Right atrium auricular region (tissue), 2 donors: ENCODE measurements around the gene DMXL1. TPM values are rescaled to one million over a fixed set of nuclear protein-coding genes. Genes with fewer than 3 reads are reported as not detected.

ENCODE experiments used
- DNase-seq: peaks from one replicate; pipeline ENCODE4 v3.0.0-alpha.2; 2019; ENCODE audit warnings: low spot score
- H3K27ac ChIP-seq, 2 donors: fragments of 200-600 bp; sonication (generic); 1 replicate in 1 of 2; 2 replicates in 1 of 2; pipeline ENCODE4 v1.5.1; 2016 to 2019
- H3K27me3 ChIP-seq, 2 donors: fragments of 200-600 bp; sonication (generic); one replicate each; pipeline versions ENCODE4 v1.5.1 to v1.6.0; 2017 to 2019
- H3K36me3 ChIP-seq: fragments of 200-600 bp; sonication (generic); one replicate; pipeline ENCODE4 v1.5.1; 2016
- H3K4me1 ChIP-seq, 2 donors: fragments of 200-600 bp; sonication (generic); one replicate each; pipeline versions ENCODE4 v1.5.1 to v1.6.0; 2017 to 2019
- H3K4me3 ChIP-seq, 2 donors: fragments of 200-600 bp; sonication (generic); 1 replicate in 1 of 2; 2 replicates in 1 of 2; pipeline ENCODE4 v1.5.1; 2017 to 2019; ENCODE audit warnings: mild to moderate bottlenecking in 1 of 2, moderate library complexity in 1 of 2
- H3K9me3 ChIP-seq, 2 donors: fragments of 200-600 bp; sonication (generic); one replicate each; pipeline ENCODE4 v1.5.1; 2019
- total RNA-seq, 2 donors: library from RNA; depleted of rRNA; stranded (reverse); fragments of >200 nt; gene quantifications; one replicate each; pipeline ENCODE4 v1.1.0, GENCODE V29; 2016
- TF ChIP-seq, protein P1 (sequence below), 2 donors: fragments of 200-600 bp; sonication (generic); IDR thresholded peaks; one replicate each; pipeline ENCODE4 v1.5.1; 2019; ENCODE audit warnings: antibody characterized with exemption in 2 of 2

The DMXL1 gene
- total RNA-seq, 2 donors from 2014 or later, result 29.4 to 40.5 TPM

DNA sequence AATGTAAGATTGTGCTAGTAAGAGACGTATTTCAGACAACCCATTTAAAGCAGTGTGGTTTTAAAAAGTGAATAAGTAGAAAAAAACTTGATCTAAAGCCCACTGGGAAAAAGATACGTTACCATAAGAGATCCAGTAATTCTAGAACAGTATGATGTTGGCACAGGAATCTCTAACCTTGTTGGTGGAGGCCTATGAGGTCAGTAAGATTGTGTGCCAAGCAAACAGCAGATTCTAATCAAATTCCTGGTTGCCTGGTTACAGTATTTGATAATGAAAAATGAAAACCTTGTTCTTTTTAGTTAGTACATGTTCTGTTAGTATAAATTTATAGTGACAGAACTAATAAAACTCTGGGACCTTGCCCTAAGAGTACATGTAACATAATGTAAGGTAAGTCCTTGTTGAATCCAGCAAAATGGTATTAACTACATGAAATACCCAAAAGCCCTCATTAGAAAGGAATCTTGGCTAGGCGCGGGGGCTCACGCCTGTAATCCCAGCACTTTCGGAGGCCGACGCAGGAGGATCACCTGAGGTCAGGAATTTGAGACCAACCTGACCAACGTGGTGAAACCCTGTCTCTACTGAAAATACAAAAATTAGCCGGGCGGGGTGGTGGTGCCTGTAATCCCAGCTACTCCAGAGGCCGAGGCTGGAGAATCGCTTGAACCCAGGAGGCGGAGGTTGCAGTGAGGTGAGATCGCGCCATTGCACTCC is 33.2 kb upstream of the DMXL1 start:
- no peak overlapping the region for H3K4me3 ChIP-seq
- TF ChIP-seq, protein P1, sequence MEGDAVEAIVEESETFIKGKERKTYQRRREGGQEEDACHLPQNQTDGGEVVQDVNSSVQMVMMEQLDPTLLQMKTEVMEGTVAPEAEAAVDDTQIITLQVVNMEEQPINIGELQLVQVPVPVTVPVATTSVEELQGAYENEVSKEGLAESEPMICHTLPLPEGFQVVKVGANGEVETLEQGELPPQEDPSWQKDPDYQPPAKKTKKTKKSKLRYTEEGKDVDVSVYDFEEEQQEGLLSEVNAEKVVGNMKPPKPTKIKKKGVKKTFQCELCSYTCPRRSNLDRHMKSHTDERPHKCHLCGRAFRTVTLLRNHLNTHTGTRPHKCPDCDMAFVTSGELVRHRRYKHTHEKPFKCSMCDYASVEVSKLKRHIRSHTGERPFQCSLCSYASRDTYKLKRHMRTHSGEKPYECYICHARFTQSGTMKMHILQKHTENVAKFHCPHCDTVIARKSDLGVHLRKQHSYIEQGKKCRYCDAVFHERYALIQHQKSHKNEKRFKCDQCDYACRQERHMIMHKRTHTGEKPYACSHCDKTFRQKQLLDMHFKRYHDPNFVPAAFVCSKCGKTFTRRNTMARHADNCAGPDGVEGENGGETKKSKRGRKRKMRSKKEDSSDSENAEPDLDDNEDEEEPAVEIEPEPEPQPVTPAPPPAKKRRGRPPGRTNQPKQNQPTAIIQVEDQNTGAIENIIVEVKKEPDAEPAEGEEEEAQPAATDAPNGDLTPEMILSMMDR (IDR thresholded peaks at IDR 0.05), result no peak
- H3K27me3 ChIP-seq, result no peaks in the 10 kb centered on the region
- no peak overlapping the region for H3K27ac ChIP-seq
- H3K36me3 ChIP-seq, result no peaks in the 10 kb centered on the region
- H3K4me1 ChIP-seq, result no peaks in the 10 kb centered on the region
- DNase-seq, result no peak
- no peaks in the 10 kb centered on the region for H3K9me3 ChIP-seq

DNA sequence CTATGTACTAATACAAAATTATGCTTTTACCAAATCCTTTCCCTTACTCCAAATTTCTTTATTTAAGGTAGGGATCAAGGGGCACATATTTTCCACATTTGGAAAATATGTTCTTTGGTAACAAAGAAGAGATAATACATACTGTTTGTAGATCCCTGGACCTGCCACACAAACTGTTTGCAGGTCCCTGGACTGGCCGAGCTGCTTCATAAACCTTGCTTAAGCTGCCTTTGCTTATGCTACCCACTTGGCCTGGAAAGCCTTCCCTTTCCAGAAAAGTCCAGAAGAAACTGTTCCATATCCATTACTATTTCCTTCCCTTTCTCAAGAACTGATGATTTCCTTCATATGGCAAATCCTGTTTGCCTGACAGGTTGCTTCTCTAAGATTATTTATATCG is 22.6 kb upstream of the DMXL1 start:
- Histone ChIP-seq H3K9me3 (no peaks in the 10 kb centered on the region), H3K4me3 (no peak overlapping the region), H3K27me3 (no peaks in the 10 kb centered on the region), H3K36me3 (no peaks in the 10 kb centered on the region), H3K27ac (no peak overlapping the region), H3K4me1 (no peaks in the 10 kb centered on the region)
- no peak for DNase-seq
- TF ChIP-seq, protein P1 (IDR thresholded peaks at IDR 0.05), result no peak

DNA sequence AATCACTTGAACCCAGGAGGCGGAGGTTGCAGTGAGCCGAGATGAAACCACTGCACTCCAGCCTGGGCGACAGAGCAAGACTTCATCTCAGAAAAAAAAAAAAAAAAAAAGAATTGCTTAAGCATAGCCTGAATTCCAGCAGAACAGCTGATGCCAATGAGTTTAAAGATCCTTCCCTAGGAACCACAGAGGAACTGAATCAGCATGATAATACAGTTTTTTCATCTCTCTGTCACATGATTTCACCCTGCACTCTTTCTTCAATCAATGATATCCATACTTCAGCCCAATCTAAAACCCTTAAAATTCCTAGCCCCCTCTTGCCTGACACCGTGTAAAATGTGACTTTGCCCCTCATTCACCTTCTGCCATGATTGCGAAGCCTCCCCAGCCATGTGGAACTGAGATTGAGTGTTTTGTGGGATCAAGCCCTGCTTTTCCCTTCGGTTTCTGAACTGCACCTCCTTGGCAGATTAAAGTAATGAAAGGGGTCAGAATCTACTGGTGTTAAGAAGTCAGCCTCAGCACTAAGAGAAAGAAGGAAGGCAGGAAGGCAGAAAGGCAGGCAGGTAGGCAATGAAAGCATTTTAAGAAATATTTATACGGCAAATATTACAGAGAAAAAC is 20.9 kb upstream of the DMXL1 start:
- Histone ChIP-seq H3K4me1 (no peaks in the 10 kb centered on the region), H3K27me3 (no peaks in the 10 kb centered on the region), H3K9me3 (no peaks in the 10 kb centered on the region), H3K36me3 (no peaks in the 10 kb centered on the region), H3K27ac (no peak overlapping the region), H3K4me3 (no peak overlapping the region)
- TF ChIP-seq, protein P1 (IDR thresholded peaks at IDR 0.05), result no peak
- DNase-seq, result no peak

DNA sequence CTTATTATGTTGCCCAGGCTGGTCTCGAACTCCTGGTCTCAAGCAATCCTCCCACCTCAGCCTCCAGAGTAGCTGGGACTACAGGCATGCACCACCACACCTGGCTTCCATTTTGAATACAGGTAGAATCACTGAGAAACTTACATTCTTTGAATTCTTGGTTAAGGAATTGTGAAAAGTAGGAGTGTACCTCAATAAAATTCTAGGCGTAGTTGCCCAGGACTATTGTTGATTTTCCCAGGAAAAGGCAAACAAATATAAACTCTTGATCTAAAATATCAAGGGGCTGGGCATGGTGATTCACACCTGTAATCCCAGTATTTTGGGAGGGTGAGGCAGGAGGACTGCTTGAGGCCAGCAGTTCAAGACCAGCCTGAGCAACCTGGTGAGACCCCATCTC is 16.8 kb upstream of the DMXL1 start:
- H3K9me3 ChIP-seq, result no peaks in the 10 kb centered on the region
- TF ChIP-seq, protein P1 (IDR thresholded peaks at IDR 0.05), result no peak

DNA sequence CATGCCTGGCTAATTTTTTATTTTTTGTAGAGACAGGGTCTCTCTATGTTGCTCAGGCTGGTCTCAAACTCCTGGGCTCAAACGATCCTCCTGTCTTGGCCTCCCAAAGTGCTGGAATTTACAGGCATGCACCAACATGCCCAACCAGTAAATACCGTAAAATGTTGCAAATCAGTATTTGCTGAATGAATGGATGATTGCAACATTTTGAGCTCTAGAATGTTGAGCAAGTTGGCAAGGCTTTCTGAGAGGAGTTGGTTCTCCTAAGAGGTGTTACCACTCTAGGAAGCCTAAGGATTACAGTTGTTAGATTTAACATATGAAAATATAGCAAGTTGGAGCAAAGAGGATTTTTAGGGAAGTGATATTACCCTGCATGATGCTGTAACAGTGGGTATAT is 15.6 kb upstream of the DMXL1 start:
- H3K27ac ChIP-seq, result no peak overlapping the region
- no peak overlapping the region for H3K4me3 ChIP-seq
- no peaks in the 10 kb centered on the region for H3K36me3 ChIP-seq
- DNase-seq, result no peak
- H3K9me3 ChIP-seq, result no peaks in the 10 kb centered on the region
- TF ChIP-seq, protein P1 (IDR thresholded peaks at IDR 0.05), result no peak
- H3K27me3 ChIP-seq, result no peaks in the 10 kb centered on the region
- no peaks in the 10 kb centered on the region for H3K4me1 ChIP-seq

More for the DNA sequence above, 16.8 kb upstream of the DMXL1 start:
- no peak overlapping the region for H3K4me3 ChIP-seq
- H3K4me1 ChIP-seq, result no peaks in the 10 kb centered on the region
- no peaks in the 10 kb centered on the region for H3K27me3 ChIP-seq
- H3K36me3 ChIP-seq, result no peaks in the 10 kb centered on the region
- no peak overlapping the region for H3K27ac ChIP-seq
- no peak for DNase-seq
